CD4-positive, alpha-beta T cell treated with Interleukin-15 for 1 hour (primary cell): ENCODE data around the gene ALDOC.
"Not testable (repeated sequence)": the region's sequence is repeated elsewhere in the genome, so short reads cannot be mapped to it uniquely, and the experiment has no call there.

Source experiments
- DNase-seq: peaks from one replicate; pipeline ENCODE4 v3.0.0-alpha.2; 2020

Gene ALDOC

DNA sequence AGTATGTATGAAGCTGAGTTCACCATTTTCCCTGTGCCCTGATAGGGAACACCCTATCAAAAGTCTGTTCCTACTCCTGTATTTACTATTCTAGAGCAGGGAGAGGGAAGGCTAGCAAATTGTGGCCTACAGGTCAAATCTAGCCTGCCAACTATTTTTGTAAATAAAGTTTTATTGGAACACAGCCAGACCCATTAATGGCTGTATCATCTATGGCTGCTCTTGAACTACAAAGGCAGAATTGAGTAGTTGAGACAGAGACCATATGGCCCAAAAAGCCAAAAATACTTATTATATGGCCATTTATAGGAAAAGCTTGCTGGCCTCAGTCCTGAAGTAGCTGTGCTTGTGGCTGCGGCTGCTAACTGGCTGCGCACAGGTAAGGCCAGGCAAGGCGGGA lies 4.3 kb upstream of the ALDOC start:
- no peak for DNase-seq

- DNase-seq: no peak
Observed at GRCh38 chr17:28579526-28579925, 2.8 kb upstream of the ALDOC start.

- no peak for DNase-seq
Observed at GRCh38 chr17:28578246-28579195, 1.8 kb upstream of the ALDOC start.

DNA sequence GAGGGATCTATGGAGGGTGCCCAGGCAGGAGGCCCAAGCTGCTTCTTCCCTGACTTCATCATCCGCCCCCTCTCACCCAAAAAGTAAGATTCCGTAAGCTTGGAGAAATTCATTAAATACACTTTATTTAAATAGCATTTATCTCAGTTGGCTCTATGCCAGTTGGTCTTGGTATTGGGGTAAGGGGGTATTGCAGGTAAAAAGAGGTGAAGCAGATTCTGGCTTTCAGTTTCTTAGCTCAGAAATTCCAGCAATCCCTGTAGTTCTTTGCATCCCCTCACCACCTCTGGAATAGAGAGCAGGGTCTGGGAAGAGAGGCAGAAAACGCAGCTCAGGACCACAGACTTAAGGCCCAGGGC lies 750 bp upstream of the ALDOC start:
- DNase-seq: no peak

DNA sequence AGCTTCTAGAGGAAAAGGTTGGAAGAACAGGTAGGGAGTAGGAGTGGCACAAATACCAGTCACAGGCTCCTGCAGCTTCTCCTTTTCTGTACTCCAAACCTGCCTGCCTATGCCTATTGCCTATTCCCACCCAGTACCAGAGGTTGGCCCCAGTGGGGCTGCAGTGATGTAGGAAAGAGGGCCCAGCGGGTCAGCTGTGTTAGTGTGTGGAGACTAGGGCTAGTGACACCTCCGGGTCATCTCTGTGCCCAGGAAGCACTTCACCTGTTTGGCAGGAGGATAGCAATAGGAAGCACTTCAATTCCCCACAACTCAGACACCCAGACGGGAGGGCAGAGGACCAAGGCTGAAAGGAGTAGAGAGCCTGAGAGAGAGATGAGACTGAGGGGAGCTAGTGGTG lies 679 bp downstream of the ALDOC start:
- not testable (repeated sequence) for DNase-seq

- no peak for DNase-seq
Observed at GRCh38 chr17:28575126-28575795, 1.4 kb downstream of the ALDOC start.

GRCh38 chr17:28574526-28574925 lies 2.2 kb downstream of the ALDOC start:
- DNase-seq: no peak

GRCh38 chr17:28573966-28574480 lies 2.7 kb downstream of the ALDOC start:
- no peak for DNase-seq

DNA sequence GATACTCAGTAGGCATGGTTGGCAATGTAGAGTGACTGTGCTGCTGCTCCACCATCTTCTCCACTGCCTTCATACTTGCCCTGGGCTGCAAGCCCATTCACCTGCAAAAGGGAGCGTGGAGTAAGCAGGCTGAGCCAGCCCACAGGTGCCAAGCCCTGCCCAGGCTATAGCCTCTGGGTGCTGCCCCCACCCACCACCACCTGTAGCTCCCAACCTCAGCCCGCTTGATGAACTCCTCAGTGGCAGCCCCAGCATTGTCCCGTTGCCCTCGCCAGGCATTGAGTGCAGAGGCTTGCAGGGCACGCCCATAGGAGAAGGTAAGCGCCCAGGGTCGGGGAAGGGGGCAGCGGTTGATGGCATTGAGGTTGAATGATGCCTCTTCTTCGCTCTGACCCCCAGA lies 3.2 kb downstream of the ALDOC start:
- DNase-seq: no peak

DNA sequence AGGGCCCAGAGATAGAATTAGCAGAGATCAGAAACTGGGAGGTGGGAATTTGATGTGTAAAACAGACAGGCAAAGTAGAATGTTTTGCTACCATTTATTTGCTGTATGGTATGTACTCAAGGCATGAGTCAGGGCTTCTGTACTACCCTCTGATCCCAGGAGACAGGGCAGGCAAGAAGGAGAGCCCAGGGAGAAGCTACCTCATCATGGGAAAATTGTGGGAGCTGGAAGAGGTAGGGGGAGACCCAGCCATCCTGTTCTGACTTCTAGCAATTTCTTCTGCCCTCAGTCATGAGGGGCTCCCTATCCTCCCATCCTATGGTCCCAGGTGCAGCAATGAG lies 3.7 kb downstream of the ALDOC start:
- DNase-seq: no peak

DNA sequence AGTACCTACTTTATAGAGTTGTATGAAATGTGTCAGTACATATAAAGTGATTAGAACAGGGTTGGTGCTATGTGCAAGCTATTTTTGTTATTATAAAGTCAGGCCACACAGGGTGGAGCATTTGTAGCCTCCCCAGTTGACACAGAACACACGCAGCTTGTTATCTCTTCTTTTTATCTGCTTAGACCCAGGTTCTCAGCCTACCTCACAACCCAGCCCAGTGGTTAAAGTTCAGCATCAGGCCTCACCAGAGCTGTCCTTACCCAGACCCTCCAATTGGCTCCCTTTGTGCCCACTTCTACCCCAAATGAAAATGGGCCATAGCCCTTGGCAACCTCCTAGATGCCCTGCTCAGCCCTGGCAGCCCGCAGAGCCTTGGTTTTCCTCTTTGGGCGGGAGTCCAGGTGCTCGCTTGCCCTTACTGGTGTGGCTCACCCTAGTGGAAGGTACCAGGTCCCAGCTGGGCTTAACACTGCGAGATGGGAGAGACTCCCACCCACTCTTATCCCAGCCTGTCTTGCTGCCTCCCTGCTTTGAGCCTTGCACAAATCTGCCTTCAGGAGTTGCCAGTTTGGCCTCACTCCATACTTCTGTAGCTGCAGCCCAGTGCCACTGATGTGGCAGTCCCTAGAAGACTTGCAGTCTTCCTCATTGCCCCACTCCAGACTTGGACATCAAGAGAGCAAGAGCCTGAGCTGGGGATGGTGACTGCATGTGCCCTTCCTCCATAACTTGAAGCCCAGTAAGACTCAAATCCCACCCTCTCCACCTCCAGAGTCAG lies 4.2 kb downstream of the ALDOC start:
- no peak for DNase-seq

GRCh38 chr17:28571361-28572122 lies 5.2 kb downstream of the ALDOC start, which contains the start of gene PIGS:
PIGS (minus strand) TSS chr17:28571524; CDS start chr17:28571496, 28 bp downstream.
- peak; percentile 89 for DNase-seq

GRCh38 chr17:28570716-28571360 lies 5.9 kb downstream of the ALDOC start:
- peak; percentile 31 for DNase-seq

- no peak for DNase-seq
Observed at GRCh38 chr17:28569446-28569845, 7.2 kb downstream of the ALDOC start.

- no peak for DNase-seq
Observed at GRCh38 chr17:28567604-28568003, 9.1 kb downstream of the ALDOC start.

GRCh38 chr17:28563475-28563874 lies 13.2 kb downstream of the ALDOC start:
- DNase-seq: no peak

DNA sequence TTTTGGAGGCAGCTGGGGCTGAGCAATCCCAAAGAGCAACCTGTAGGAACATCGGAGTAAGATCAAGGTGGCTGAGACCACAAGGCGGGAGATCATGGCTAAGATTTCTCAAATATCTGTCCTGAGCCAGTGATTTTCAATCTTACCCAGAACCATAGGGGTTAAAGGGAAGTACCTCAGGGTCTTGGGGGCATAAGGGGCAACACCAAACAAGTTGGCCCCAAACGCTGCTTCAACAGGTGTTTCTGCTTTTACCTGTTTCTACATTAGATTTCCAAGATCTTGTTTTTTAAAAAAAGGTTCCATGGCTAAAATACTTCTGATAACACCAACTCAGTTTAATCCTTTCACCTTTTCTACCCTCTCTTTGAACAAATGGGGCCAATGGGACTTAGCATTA lies 21.7 kb downstream of the ALDOC start:
- DNase-seq: no peak

- DNase-seq: no peak
Observed at GRCh38 chr17:28554565-28554964, 22.1 kb downstream of the ALDOC start.

DNA sequence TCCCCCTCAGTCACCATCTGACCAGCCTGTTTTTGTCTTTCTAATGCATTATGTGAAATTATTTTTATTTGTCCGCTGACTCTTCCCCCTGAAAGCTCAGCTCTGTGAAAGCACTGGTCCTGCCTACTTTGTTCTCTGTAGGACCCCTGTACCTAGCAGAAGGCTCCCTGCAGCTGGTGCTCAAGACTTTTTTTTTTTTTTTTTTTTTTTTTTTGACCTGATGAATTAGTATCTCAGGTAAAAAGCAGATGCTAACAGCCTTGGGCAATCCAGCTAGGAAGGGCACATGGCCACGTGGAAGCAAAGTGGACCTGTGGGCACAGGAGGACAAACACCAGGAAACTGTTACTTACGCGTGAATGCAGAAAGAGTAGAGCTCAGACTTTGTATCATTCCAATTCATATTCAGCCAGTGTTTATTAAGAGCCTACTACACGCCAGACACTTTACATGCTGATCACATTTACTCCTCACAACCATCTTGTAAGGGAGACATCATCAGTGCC lies 23.6 kb downstream of the ALDOC start:
- DNase-seq: no peak

DNA sequence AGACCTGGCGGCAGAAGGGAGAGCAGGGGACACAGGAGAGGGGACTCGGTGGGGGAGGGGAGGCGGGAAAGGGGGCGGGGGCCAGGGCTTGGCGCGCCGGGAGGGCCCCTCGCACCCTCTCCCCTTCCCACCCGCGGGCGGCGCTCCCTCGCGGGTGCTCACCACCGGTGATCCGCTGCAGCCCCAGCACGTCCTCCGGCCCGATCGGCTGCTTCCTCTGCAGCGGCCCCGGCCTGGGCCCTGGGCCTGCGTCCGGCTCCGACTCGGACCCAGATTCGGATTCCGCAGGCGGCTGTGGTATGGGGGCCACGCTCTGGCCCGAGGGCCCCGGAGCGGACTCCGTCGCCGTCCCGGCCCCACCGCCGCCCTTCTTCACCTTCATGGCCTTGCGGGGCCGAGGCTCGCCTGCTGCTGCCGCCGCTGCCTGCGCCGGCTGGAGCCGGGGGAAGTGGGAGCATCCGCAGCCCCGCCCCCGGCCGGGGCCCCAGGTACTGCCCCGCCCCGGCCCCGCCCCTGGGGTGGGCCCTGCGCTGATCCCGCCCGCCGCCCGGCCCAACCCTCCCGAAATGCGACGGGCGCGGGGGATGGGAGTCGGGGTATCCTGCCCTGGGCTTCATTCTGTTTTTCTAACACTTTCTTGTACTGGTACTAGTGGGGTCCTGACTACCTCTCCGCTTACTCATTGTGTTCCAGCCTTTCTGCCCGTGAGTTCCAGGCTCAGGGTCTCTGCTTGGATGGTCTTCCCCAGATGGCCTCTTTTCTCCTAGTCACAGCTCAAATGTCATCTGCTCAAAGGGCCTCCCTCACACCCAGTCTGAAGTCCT lies 24.3 kb downstream of the ALDOC start, which contains the start of gene UNC119:
UNC119 (minus strand) TSS at position 449 of the 824 bp plus-strand sequence; CDS start at position 382, 67 bp downstream.
- peak; percentile 73 for DNase-seq
